K562 (cell line): Measurements from ENCODE around the gene GFRA1. TPM values are rescaled to one million over a fixed set of nuclear protein-coding genes. Genes with fewer than 3 reads are reported as not detected.

Experiments used
- ATAC-seq: fragments of 200-7000 bp; cut with Tn5 transposase; 3 replicates; pipeline ENCODE4 v1.9.1; 2020; ENCODE audit warnings: moderate library complexity
- BruUV-seq: library from RNA; stranded (reverse); fragments of 400-500 nt; replicated peaks from 2 replicates; lab custom pipeline; 2021; lab: Mats Ljungman, UMichigan
- CTCF ChIA-PET: fragments of 300-600 bp; formaldehyde crosslinking; extraction: SDS; loops from one replicate; lab custom pipeline; 2021; ENCODE audit warnings: low intra/inter-chr PET ratio; lab: Yijun Ruan, JAX
- POLR2A ChIA-PET: fragments of 300-600, 350-650 bp; sonication (Branson Sonifier 250); formaldehyde crosslinking; extraction: SDS; loops from one replicate; lab custom pipeline; 2021; ENCODE audit warnings: antibody characterized with exemption, inconsistent platforms; lab: Yijun Ruan, JAX
- DNase-seq, 4 experiments: peaks; one replicate each; pipeline versions ENCODE4 v3.0.0 to v3.0.0-alpha.2; 2011 to 2018; ENCODE audit warnings: low spot score in 3 of 4, mixed read lengths in 3 of 4; ENCODE audit errors: extremely low read depth in 1 of 4
- FAIRE-seq: peaks from 2 replicates; lab custom pipeline; 2011; peaks lifted over from hg19 to GRCh38; lab: Jason Lieb, UNC
- H2AFZ ChIP-seq: 2 replicates; pipeline ENCODE4 v1.6.0; 2011; ENCODE audit warnings: low read depth, low read length, control low read depth, inconsistent platforms
- H3K27ac ChIP-seq: fragments of 200-600 bp; 3 replicates; pipeline ENCODE4 v1.8.0; 2011; ENCODE audit warnings: low read depth, mild to moderate bottlenecking, control low read depth, inconsistent platforms, low read length, moderate library complexity, mixed read lengths; ENCODE audit errors: extremely low read depth
- H3K27me3 ChIP-seq, 2 experiments: fragments of 300-600 bp in 1 of 2; 2 replicates in 1 of 2; 3 replicates in 1 of 2; pipeline versions ENCODE4 v1.6.0 to v1.8.0; 2011; ENCODE audit warnings: inconsistent platforms in 2 of 2, low read length in 2 of 2, mild to moderate bottlenecking in 1 of 2, mixed read lengths in 1 of 2, moderate library complexity in 1 of 2; ENCODE audit not compliant: control insufficient read depth in 2 of 2, insufficient read depth in 2 of 2
- H3K36me3 ChIP-seq: fragments of 300-600 bp; 3 replicates; pipeline ENCODE4 v1.8.0; 2011; ENCODE audit warnings: mild to moderate bottlenecking, low read length, inconsistent platforms; ENCODE audit not compliant: control insufficient read depth, insufficient read depth
- H3K4me1 ChIP-seq, 2 experiments: fragments of 200-600 bp in 1 of 2; replicated peaks in 1 of 2; 2 replicates in 1 of 2; 3 replicates in 1 of 2; pipeline versions ENCODE4 v1.5.1 to v1.8.0; 2011; ENCODE audit warnings: inconsistent platforms in 2 of 2, low read length in 2 of 2, mild to moderate bottlenecking in 1 of 2, mixed read lengths in 1 of 2, moderate library complexity in 1 of 2; ENCODE audit not compliant: control insufficient read depth in 2 of 2, insufficient read depth in 2 of 2
- H3K4me2 ChIP-seq: 2 replicates; pipeline ENCODE4 v1.6.1; 2011; ENCODE audit warnings: low read length, control low read depth, inconsistent platforms, mixed read lengths; ENCODE audit not compliant: insufficient read depth
- H3K4me3 ChIP-seq: fragments of 200-600 bp; sonication (generic), shearing (Covaris generic); 2 replicates; pipeline ENCODE4 v1.5.1; 2016; ENCODE audit warnings: control low read depth, inconsistent platforms
- H3K79me2 ChIP-seq: fragments of 200-600 bp; 3 replicates; pipeline ENCODE4 v1.8.0; 2011; ENCODE audit warnings: low read length, inconsistent platforms; ENCODE audit not compliant: control insufficient read depth, insufficient read depth
- H3K9ac ChIP-seq, 2 experiments: 2 replicates each; pipeline versions ENCODE4 v1.6.0 to v1.6.1; 2011; ENCODE audit warnings: low read depth in 2 of 2, low read length in 2 of 2, control low read depth in 1 of 2, inconsistent platforms in 1 of 2, mild to moderate bottlenecking in 1 of 2, mixed read lengths in 1 of 2; ENCODE audit not compliant: insufficient read depth in 1 of 2
- H3K9me1 ChIP-seq: one replicate; pipeline ENCODE4 v1.6.0; 2011; ENCODE audit warnings: inconsistent platforms, mild to moderate bottlenecking, low read length, moderate library complexity; ENCODE audit not compliant: control insufficient read depth, insufficient read depth
- H3K9me3 ChIP-seq: replicated peaks from 2 replicates; pipeline ENCODE4 v1.5.1; 2011; ENCODE audit warnings: low read depth, low read length, inconsistent platforms; ENCODE audit not compliant: control insufficient read depth, insufficient read depth
- H4K20me1 ChIP-seq: replicated peaks from 2 replicates; pipeline ENCODE4 v1.6.1; 2011; ENCODE audit warnings: low read length, inconsistent platforms, mixed read lengths; ENCODE audit not compliant: control insufficient read depth, insufficient read depth
- ETV5 ChIP-seq: sonication (generic); formaldehyde crosslinking; IDR thresholded peaks from 2 replicates; pipeline ENCODE4 v1.4.0; 2020; ENCODE audit warnings: low read depth, mild to moderate bottlenecking, missing genetic modification reagents
- GABPB1 ChIP-seq: sonication (generic); formaldehyde crosslinking; IDR thresholded peaks from 2 replicates; pipeline ENCODE4 v1.8.0; 2022; ENCODE audit warnings: mild to moderate bottlenecking, missing genetic modification reagents
- HEY1 ChIP-seq: fragments of 250-450 bp; sonication (Bioruptor Pico); IDR thresholded peaks from 2 replicates; pipeline ENCODE4 v1.5.0; 2020; ENCODE audit warnings: mild to moderate bottlenecking, moderate library complexity, borderline replicate concordance
- NFIC ChIP-seq: fragments of 450-650 bp; IDR thresholded peaks from 2 replicates; pipeline ENCODE4 v1.6.1; 2017; ENCODE audit warnings: mild to moderate bottlenecking, inconsistent platforms
- NR2C1 ChIP-seq, 2 experiments: fragments of 450-650 bp; IDR thresholded peaks; 2 replicates each; pipeline ENCODE4 v1.6.1; 2017; ENCODE audit warnings: mild to moderate bottlenecking in 2 of 2, antibody characterized with exemption in 1 of 2, inconsistent platforms in 1 of 2, missing compliant biosample characterization in 1 of 2, missing genetic modification characterization in 1 of 2
- PHB2 ChIP-seq: fragments of 450-650 bp; IDR thresholded peaks from 2 replicates; pipeline ENCODE4 v1.6.1; 2017; ENCODE audit warnings: low read depth
- RBM22 ChIP-seq: fragments of 200-400 bp; formaldehyde crosslinking; IDR thresholded peaks from 2 replicates; pipeline ENCODE4 v1.6.1; 2018; ENCODE audit warnings: low read length, low read depth; ENCODE audit not compliant: poor library complexity, severe bottlenecking
- RHOXF2B ChIP-seq: fragments of 250-450 bp; sonication (Bioruptor Pico); conservative IDR thresholded peaks from 2 replicates; pipeline ENCODE4 v1.5.1; 2021
- ZBTB8A ChIP-seq: fragments of 450-650 bp; IDR thresholded peaks from 2 replicates; pipeline ENCODE4 v1.6.1; 2018; ENCODE audit warnings: mild to moderate bottlenecking, moderate library complexity; ENCODE audit not compliant: partially characterized antibody
- ZNF431 ChIP-seq: sonication (generic); formaldehyde crosslinking; IDR thresholded peaks from 2 replicates; pipeline ENCODE4 v1.8.0; 2022; ENCODE audit warnings: mild to moderate bottlenecking, missing genetic modification reagents
- WGBS: fragments of 100-300 bp; shearing (Covaris generic); methylation state at CpG from one replicate; pipeline ENCODE4 v1.1.6; 2016; ENCODE audit warnings: low coverage, mixed read lengths; ENCODE audit not compliant: insufficient coverage; ENCODE audit errors: missing lambda C conversion rate; 5-methylcytosine and 5-hydroxymethylcytosine counted together
- in situ Hi-C: fragments of 300-500 bp; cut with MboI; formaldehyde crosslinking; loops from 4 replicates; pipeline ENCODE4 v1.15.0; 2018; ENCODE audit warnings: inconsistent platforms, mixed read lengths
- intact Hi-C: fragments of 100-400 bp; cut with micrococcal nuclease; formaldehyde crosslinking; loops from 2 replicates; pipeline ENCODE4 v1.14.2; 2022
- polyA plus RNA-seq, 8 experiments: library from polyadenylated mRNA; depleted of rRNA in 4 of 8; stranded (reverse) in 5 of 8; unstranded in 3 of 8; fragments of >200 nt; fragmentation: Nextera tagmentation in 2 of 8; fragmentation: Illumina TruSeq in 1 of 8; extraction: Ambion mirVana in 2 of 8; extraction: Trizol in 1 of 8; gene quantifications; 2 replicates each; pipeline versions ENCODE4 v1.2.1 to v1.2.3, GENCODE V29; 2011 to 2014; ENCODE audit warnings: inconsistent platforms in 1 of 8, missing spikeins in 1 of 8
- total RNA-seq, 7 experiments: library from RNA; depleted of rRNA in 6 of 7; stranded (reverse); fragments of >200 nt in 6 of 7; fragmentation: Illumina TruSeq in 2 of 7; extraction: Trizol in 2 of 7; gene quantifications; 2 replicates each; pipeline versions ENCODE4 v1.2.1 to v1.2.3, GENCODE V29; 2011 to 2021; ENCODE audit warnings: low replicate concordance in 1 of 7
- TF ChIP-seq, protein P1 (sequence below), 2 experiments: fragments of 250-450 bp in 1 of 2; fragments of 450-650 bp in 1 of 2; sonication (Bioruptor Pico) in 1 of 2; IDR thresholded peaks; 2 replicates each; pipeline versions ENCODE4 v1.6.1 to v1.8.0; 2016 to 2021; ENCODE audit warnings: mild to moderate bottlenecking in 2 of 2, moderate library complexity in 2 of 2, missing compliant biosample characterization in 1 of 2, missing genetic modification characterization in 1 of 2
- TF ChIP-seq, protein P2 (sequence below): sonication (generic); formaldehyde crosslinking; IDR thresholded peaks from 2 replicates; pipeline ENCODE4 v1.5.0; 2020; ENCODE audit warnings: missing genetic modification reagents
- TF ChIP-seq, protein P3 (sequence below): sonication (generic); formaldehyde crosslinking; IDR thresholded peaks from 2 replicates; pipeline ENCODE4 v1.8.0; 2022; ENCODE audit warnings: missing genetic modification reagents, mild to moderate bottlenecking, borderline replicate concordance

Gene GFRA1
- total and polyA plus RNA-seq, 9 of the 15 experiments (the other 6 are each of a cell fraction or from before 2014, with no cell fraction given), result 0.04 TPM; not detected in 8

DNA sequence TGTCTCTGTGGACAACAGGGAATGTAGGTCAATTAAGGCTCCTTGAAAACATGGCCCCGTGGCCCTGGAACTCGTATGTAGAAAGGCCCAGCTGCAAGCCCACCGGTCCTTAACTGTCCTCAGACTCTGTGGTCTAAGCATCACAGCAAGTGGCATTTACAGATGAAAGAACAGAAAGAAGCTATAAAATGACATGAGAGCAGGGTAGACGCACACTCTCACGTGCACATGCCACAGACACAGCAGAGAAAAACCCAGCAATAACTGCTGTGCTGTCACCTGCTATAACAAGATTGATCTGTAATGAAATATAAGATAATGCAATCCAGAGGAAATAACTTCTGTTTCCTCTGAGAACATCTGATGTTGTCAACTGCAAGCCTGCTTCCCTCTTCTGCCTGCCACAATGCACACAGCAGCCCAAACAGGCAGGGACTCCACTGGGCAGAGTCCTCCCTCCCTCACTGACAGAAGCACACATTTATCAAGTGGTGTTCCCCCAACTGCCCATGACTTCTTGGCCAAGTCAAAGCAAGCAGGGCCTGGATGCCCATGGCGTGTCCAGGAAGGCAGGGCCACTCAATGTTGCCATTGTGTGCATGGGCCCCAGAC, 63.9 kb downstream of the GFRA1 start:
- BruUV-seq, result no TSS peak
- Histone ChIP-seq H2AFZ (no peak overlapping the region), H3K27me3 (no peaks in the 10 kb centered on the region; a peak in 1 of 5 replicates), H3K79me2 (no peaks in the 10 kb centered on the region), H3K9me3 (no peaks in the 10 kb centered on the region), H3K4me1 (no peaks in the 10 kb centered on the region), H4K20me1 (no peaks in the 10 kb centered on the region), H3K27ac (no peak overlapping the region), H3K4me3 (no peak overlapping the region), H3K4me2 (no peak overlapping the region), H3K9me1 (no peaks in the 10 kb centered on the region), H3K9ac (no peak overlapping the region), H3K36me3 (no peaks in the 10 kb centered on the region)
- DNase-seq, result no peak
- ChIA-PET CTCF (no interaction called here), POLR2A (no interaction called here)
- no peak for FAIRE-seq
- intact Hi-C loops (no loop called here), in situ Hi-C loops (no loop called here)
- no peak for ATAC-seq
- TF ChIP-seq PHB2, result no peak
- TF ChIP-seq ETV5, result no peak
- WGBS, result 0% methylated on average over 4 of the region's 6 CpGs

DNA sequence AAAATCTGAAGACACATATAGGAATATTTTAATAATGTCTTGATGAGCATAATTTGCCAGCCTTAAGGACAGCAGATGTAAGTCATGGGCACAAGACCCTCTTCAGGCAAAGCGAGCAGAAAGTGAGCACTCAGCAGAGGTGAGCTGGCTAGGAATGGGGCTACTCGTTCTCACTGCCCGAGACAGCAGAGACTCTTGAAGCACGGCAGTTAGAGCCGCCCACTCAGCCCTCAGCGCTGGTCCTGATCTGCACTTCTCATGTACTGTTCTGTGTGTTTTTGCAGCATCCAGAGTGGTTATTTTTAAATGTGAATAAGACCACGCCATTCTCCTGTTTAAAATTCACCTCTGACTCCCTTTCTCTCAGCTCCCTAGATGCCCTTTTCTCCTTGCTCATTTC, 65.3 kb downstream of the GFRA1 start:
- no peaks in the 10 kb centered on the region for H3K4me1 ChIP-seq
- H3K4me2 ChIP-seq, result no peak overlapping the region
- no peak overlapping the region for H3K4me3 ChIP-seq
- no peaks in the 10 kb centered on the region for H4K20me1 ChIP-seq
- H3K9me1 ChIP-seq, result no peaks in the 10 kb centered on the region
- no peaks in the 10 kb centered on the region for H3K79me2 ChIP-seq
- 2% methylated on average over 7 of the region's 7 CpGs for WGBS
- no peak overlapping the region for H2AFZ ChIP-seq
- BruUV-seq, result no TSS peak
- H3K9ac ChIP-seq, result no peak overlapping the region
- ChIA-PET POLR2A (no interaction called here), CTCF (no interaction called here)
- no peak overlapping the region for H3K27ac ChIP-seq
- no peaks in the 10 kb centered on the region; a peak in 1 of 5 replicates for H3K27me3 ChIP-seq
- no peak for DNase-seq
- in situ Hi-C loops (no loop called here), intact Hi-C loops (no loop called here)
- H3K9me3 ChIP-seq, result no peaks in the 10 kb centered on the region
- no peaks in the 10 kb centered on the region for H3K36me3 ChIP-seq
- ATAC-seq, result no peak
- FAIRE-seq, result no peak
- TF ChIP-seq ZBTB8A (no peak), NFIC (no peak), NR2C1 (IDR thresholded peaks at IDR 0.05) (no peak), NR2C1 (tag; IDR thresholded peaks at IDR 0.05) (no peak), HEY1 (CRISPR knock-in tag) (no peak), ZNF431 (CRISPR knock-in tag) (no peak), RBM22 (no peak), RHOXF2B (no peak), GABPB1 (CRISPR knock-in tag) (no peak)
- TF ChIP-seq, protein P1, sequence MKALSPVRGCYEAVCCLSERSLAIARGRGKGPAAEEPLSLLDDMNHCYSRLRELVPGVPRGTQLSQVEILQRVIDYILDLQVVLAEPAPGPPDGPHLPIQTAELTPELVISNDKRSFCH (CRISPR knock-in tag; IDR thresholded peaks at IDR 0.05), result no peak
- TF ChIP-seq, protein P1 (tag; IDR thresholded peaks at IDR 0.05), result no peak
- TF ChIP-seq, protein P2, sequence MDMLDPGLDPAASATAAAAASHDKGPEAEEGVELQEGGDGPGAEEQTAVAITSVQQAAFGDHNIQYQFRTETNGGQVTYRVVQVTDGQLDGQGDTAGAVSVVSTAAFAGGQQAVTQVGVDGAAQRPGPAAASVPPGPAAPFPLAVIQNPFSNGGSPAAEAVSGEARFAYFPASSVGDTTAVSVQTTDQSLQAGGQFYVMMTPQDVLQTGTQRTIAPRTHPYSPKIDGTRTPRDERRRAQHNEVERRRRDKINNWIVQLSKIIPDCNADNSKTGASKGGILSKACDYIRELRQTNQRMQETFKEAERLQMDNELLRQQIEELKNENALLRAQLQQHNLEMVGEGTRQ, result no peak
- TF ChIP-seq, protein P3, sequence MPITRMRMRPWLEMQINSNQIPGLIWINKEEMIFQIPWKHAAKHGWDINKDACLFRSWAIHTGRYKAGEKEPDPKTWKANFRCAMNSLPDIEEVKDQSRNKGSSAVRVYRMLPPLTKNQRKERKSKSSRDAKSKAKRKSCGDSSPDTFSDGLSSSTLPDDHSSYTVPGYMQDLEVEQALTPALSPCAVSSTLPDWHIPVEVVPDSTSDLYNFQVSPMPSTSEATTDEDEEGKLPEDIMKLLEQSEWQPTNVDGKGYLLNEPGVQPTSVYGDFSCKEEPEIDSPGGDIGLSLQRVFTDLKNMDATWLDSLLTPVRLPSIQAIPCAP (CRISPR knock-in tag), result no peak
